DMS53 (cell line): ENCODE data around the gene UTP14C.
"Not testable (repeated sequence)": the region's sequence is repeated elsewhere in the genome, so short reads cannot be mapped to it uniquely, and the experiment has no call there.

Experiments used
- DNase-seq: peaks from one replicate; lab custom pipeline; 2025; lab: John Stamatoyannopoulos, UW

The UTP14C gene

GRCh38 chr13:52004511-52005170 lies 19.9 kb upstream of the UTP14C start:
- no peak for DNase-seq

- DNase-seq: no peak
These were observed 18.5 kb upstream of the UTP14C start for GRCh38 chr13:52005841-52006522.

- no peak for DNase-seq
These were observed 17.8 kb upstream of the UTP14C start for GRCh38 chr13:52006523-52007245.

- DNase-seq: no peak
These were observed 14.5 kb upstream of the UTP14C start for GRCh38 chr13:52009946-52010345.

- DNase-seq: peak; percentile 71
These were observed 13.4 kb upstream of the UTP14C start, which contains the start of gene ATP7B for GRCh38 chr13:52010890-52011631. Gene ATP7B, minus strand, starts transcription at chr13:52011450. Its CDS starts 113 bp downstream, at chr13:52011337.

GRCh38 chr13:52011632-52012511 lies 12.6 kb upstream of the UTP14C start, which contains the start of gene ALG11:
Gene ALG11, plus strand, starts transcription at chr13:52012398. Its CDS starts 21 bp downstream, at chr13:52012419.
- DNase-seq: peak; percentile 99

- no peak for DNase-seq
These were observed 12.0 kb upstream of the UTP14C start for GRCh38 chr13:52012512-52012836.

- no peak for DNase-seq
These were observed 8.2 kb upstream of the UTP14C start for GRCh38 chr13:52016296-52016695.

- no peak for DNase-seq
These were observed 4.3 kb upstream of the UTP14C start for GRCh38 chr13:52020191-52020590.

- no peak for DNase-seq
These were observed 2.1 kb upstream of the UTP14C start for GRCh38 chr13:52022356-52022755.

GRCh38 chr13:52025475-52026245 lies 1.2 kb downstream of the UTP14C start:
- peak; percentile 5 for DNase-seq

GRCh38 chr13:52026246-52026626 lies 1.7 kb downstream of the UTP14C start:
- DNase-seq: peak; percentile 34

- no peak for DNase-seq
These were observed 3.3 kb downstream of the UTP14C start for GRCh38 chr13:52027832-52028231.

GRCh38 chr13:52029569-52029968 lies 5.1 kb downstream of the UTP14C start:
- DNase-seq: no peak

GRCh38 chr13:52030401-52030800 lies 5.9 kb downstream of the UTP14C start:
- not testable (repeated sequence) for DNase-seq

GRCh38 chr13:52033039-52033438 lies 8.5 kb downstream of the UTP14C start:
- no peak for DNase-seq

GRCh38 chr13:52034616-52035226 lies 10.2 kb downstream of the UTP14C start:
- peak; percentile 87 for DNase-seq

GRCh38 chr13:52036037-52036436 lies 11.5 kb downstream of the UTP14C start:
- peak; percentile 25 for DNase-seq

GRCh38 chr13:52043675-52044074 lies 19.2 kb downstream of the UTP14C start:
- DNase-seq: no peak

GRCh38 chr13:52047463-52047862 lies 23.0 kb downstream of the UTP14C start:
- DNase-seq: no peak
